Stimulated activated CD4-positive, alpha-beta T cell treated with anti-CD3 and anti-CD28 coated beads, Interleukin-2, amount 100 ng/mL, for 4 hours (primary cell): Measurements from ENCODE around the gene C8G.

Source experiments
- DNase-seq: peaks from one replicate; pipeline ENCODE4 v3.0.0-alpha.2; 2020; ENCODE audit warnings: low read depth

The C8G gene

GRCh38 chr9:136953771-136954269 lies 8.8 kb downstream of the C8G start:
- DNase-seq: no peak

GRCh38 chr9:136954270-136955083 lies 9.4 kb downstream of the C8G start:
- no peak for DNase-seq

DNA sequence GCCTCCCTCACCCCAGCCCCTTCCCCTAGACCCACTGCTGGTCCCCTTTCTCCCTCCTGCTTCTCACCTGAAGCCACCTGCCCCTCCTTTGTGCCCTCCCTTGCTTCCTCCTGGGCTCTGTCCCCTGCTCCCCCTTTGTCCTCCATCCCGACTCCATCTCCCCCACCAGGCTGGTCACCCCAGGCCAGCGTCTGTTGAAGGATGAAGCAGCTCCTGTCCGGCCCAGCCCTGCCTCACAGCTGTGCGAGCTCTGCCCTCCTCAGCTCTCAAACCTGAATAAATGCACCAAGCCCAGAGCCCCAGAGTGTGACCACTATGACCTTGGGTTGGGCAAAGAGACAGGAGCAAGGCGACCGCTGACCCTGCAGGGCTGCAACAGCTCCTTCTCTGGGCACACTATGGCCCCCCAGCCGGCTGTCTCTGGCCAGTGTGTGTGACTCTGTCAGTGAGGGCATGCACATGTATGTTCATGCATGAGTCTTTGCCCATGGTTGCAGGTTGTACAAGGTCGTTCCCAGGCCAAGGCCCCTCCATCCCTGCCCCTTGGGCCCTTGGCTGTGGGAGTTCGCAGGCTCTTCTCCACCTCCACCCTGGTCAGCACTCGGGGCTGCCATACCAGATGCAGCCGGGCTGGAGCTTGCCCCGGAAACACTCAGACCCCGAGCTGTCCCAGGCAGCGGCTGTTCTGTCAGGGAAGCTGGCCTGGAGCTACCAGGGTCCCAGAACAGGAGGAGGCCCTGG lies 10.3 kb downstream of the C8G start:
- no peak for DNase-seq

DNA sequence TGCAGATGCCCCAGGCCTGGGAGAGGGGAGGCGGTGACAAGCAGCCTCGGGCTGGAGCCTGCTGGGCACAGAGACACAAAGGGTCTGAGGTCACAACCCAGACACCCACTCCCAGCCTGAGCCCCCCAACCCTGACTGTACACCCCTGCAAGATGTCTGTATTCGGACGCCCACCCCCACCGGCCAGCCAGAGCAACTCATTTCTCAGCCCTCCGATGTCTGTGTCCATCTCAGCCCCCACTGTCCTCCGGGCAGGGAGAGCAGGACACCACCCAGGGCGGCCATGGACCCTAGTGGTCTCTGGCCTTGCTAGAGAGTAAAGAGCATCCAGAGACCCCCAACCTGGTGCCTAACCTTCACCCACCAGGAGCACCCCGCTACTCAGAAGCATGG lies 10.9 kb downstream of the C8G start:
- no peak for DNase-seq

DNA sequence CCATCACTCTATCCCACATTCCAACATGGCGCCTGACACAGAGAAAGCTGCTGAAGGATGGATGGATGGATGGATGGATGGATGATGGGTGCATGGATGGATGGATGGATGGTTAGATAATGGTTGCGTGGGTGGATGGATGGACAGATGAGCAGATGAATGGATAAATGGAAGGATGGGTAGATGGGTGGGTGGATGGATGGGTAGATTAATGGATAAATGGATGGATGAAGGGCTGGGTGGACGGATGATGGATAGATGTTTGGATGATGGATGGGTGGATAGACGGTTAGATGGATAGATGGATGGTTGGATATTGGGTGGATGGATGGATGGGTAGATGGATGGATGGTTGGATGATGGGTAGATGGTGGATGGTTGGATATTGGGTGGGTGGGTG lies 11.6 kb downstream of the C8G start:
- no peak for DNase-seq

GRCh38 chr9:136957461-136957860 lies 12.4 kb downstream of the C8G start:
- no peak for DNase-seq

- DNase-seq: no peak
Measured at GRCh38 chr9:136957901-136958300, 12.9 kb downstream of the C8G start.

DNA sequence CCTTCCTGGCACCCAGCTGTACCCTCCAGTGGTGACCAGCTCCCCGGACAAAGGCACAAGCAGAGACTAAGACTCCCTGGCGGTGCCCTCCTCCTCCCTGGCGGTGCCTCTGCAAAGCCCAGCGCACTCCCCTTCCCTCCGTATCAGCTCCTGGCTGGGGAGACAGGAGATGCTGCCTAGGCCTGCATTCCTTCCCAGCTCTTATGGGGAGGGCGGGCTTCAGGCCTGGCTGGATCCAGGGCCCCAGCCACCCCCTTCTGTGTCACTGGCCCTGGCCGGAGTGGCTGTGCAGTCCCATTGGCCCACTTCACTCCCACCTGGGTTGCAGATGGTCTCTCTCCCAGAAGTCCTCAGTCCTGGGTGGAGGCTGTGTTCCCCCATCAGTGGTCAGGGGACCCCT lies 13.4 kb downstream of the C8G start:
- no peak for DNase-seq

GRCh38 chr9:136958898-136959850 lies 14.1 kb downstream of the C8G start:
- no peak for DNase-seq

DNA sequence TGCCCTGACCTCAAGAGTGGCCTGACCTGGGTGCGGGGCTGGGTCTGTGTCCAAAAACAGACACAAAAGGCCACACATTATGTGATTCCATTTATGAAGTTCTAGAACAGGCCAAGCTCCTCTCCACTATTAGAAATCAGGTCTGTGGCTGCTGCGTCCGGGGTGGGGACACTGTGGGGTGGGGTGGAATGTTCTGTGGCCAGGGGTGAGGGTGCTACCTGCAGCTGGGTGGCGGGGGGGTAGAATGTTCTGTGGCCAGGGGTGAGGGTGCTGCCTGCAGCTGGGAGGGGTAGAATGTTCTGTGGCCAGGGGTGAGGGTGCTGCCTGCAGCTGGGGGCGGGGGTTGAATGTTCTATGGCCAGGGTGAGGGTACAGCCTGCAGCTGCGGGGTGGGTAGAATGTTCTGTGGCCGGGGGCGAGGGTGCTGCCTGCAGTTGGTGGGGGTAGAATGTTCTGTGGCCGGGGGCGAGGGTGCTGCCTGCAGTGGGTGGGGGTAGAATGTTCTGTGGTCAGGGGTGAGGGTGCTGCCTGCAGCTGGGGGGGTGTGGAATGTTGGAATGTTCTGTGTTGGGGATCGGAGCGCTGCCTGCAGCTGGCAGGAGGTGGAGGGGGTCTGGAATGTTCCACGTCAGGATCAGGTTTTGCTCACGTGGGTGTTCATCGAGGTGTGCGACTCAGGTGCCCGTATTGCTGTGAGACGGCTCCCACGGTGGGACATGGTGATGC lies 15.3 kb downstream of the C8G start:
- DNase-seq: no peak

- no peak for DNase-seq
Measured at GRCh38 chr9:136960938-136961275, 15.9 kb downstream of the C8G start.

- no peak for DNase-seq
Measured at GRCh38 chr9:136961279-136962065, 16.4 kb downstream of the C8G start.

DNA sequence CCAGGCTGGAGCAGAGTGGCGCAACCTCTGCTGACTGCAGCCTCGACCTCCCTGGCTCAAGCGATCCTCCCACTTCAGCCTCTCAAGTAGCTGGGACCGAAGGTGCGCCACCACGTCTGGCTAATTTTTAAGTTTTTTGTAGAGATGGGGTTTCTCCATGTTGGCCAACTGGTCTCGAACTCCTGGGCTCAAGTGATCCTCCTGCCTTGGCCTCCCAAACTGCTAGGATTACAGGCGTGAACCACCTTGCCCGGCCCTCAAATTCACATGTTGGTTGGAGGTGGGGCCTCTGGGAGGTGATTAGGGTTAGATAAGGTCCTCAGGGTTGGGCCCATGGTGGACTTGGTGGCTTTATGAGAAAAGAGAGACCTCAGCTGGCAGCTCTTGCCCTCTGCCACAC lies 17.1 kb downstream of the C8G start:
- no peak for DNase-seq

GRCh38 chr9:136962701-136963248 lies 17.7 kb downstream of the C8G start:
- DNase-seq: no peak

DNA sequence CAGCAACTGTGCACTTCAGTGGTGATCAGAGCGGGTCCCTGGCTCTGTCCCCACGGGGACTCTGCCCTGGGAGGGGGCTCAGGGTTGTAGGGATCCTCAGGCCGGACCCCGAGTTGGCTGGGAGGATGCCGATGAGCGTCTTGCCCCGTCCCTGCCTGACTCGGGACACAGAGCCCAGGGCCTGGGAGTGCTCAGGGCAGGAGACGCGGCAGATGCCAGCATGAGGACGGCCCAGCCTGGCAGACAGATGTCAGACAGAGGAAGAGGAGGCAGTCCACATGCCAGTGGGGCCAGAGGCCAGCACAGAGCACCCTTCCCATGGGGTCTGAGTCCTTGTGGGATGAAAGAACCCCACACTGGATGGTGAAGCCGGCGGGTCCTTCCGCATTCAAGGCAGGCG lies 18.3 kb downstream of the C8G start:
- no peak for DNase-seq

DNA sequence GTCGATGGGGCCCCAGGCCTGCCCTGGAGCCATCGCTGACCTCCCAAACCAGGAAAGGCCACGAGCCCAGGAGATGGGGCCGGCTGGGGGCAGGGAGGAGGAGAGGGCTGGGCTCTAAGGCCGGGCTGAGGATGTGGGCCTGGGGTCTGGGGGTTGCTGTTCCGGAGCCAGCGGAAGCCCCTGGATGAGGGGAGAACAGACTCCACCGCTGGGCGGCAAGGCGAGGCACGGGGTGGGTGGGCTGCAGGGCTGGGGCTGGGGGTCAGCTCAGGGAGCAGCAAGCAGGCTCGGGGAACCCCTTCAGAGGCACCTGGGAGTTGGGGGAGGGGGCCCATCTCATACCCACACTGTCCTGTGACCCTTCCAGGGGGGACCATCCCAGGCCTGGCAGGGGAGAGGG lies 18.7 kb downstream of the C8G start:
- no peak for DNase-seq

GRCh38 chr9:136964171-136964689 lies 19.2 kb downstream of the C8G start:
- DNase-seq: no peak

DNA sequence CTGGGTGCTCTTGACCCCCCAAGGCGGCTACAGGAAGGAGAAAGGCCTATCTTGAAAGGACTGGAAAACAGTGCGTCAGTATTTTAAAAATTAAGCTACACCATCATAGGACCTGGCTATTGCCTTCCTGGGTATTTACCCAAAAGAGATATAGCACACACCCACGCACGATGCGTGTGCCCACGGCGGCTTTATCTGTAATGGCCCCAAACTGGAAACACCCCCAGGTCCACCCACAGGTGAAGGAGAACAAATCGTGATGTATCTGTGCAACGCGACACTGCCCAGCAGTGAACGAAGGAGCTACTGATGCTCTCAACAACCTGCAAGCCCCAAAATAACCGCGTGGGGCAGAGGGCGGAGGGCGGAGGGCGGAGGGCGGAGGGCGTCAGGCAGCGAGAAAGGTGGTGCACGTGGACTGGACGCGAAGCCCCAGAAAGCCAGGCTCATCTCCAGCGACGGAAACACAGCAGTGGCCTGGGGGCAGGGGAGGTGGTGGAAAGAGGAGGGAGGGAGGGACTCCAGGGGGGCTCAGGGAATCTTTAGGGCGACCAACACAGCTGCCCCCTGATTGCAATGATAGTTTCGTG lies 19.9 kb downstream of the C8G start:
- DNase-seq: no peak

- no peak for DNase-seq
Measured at GRCh38 chr9:136965771-136966484, 20.9 kb downstream of the C8G start.
